CD14-positive monocyte (primary cell): ENCODE data around the gene ITSN1. TPM values are rescaled to one million over a fixed set of nuclear protein-coding genes. Genes with fewer than 3 reads are reported as not detected.

Source experiments
- DNase-seq, 3 donors: peaks; one replicate each; pipeline ENCODE4 v3.0.0-alpha.2; 2011 to 2022
- H2AFZ ChIP-seq: 2 replicates; pipeline ENCODE4 v1.6.0; 2012; ENCODE audit warnings: mild to moderate bottlenecking, low read depth, low read length, inconsistent platforms; ENCODE audit not compliant: insufficient read depth, poor library complexity, severe bottlenecking
- H3K27ac ChIP-seq, 2 donors: 1 replicate in 1 of 2; 2 replicates in 1 of 2; pipeline ENCODE4 v1.5.1; 2012 to 2013; ENCODE audit warnings: low read length in 2 of 2, control low read depth in 1 of 2, inconsistent platforms in 1 of 2, low read depth in 1 of 2, mild to moderate bottlenecking in 1 of 2
- H3K27me3 ChIP-seq, 2 donors: one replicate each; pipeline versions ENCODE4 v1.6.0 to v1.6.1; 2011 to 2013; ENCODE audit warnings: low read length in 2 of 2; ENCODE audit not compliant: control insufficient read depth in 2 of 2, insufficient read depth in 2 of 2
- H3K36me3 ChIP-seq, 2 donors: replicated peaks in 1 of 2; 1 replicate in 1 of 2; 2 replicates in 1 of 2; pipeline versions ENCODE4 v1.5.1 to v1.6.1; 2012 to 2013; ENCODE audit warnings: low read length in 2 of 2, control low read depth in 1 of 2, inconsistent platforms in 1 of 2, mild to moderate bottlenecking in 1 of 2; ENCODE audit not compliant: insufficient read depth in 2 of 2, control insufficient read depth in 1 of 2
- H3K4me1 ChIP-seq, 2 donors: 1 replicate in 1 of 2; 2 replicates in 1 of 2; pipeline versions ENCODE4 v1.5.1 to v1.6.1; 2012 to 2013; ENCODE audit warnings: low read length in 2 of 2, control low read depth in 1 of 2, inconsistent platforms in 1 of 2, mild to moderate bottlenecking in 1 of 2, moderate library complexity in 1 of 2; ENCODE audit not compliant: insufficient read depth in 2 of 2, control insufficient read depth in 1 of 2
- H3K4me2 ChIP-seq: replicated peaks from 2 replicates; pipeline ENCODE3; 2012; ENCODE audit warnings: low read length, moderate library complexity, mild to moderate bottlenecking; ENCODE audit not compliant: poor library complexity, severe bottlenecking; ENCODE audit errors: extremely low read depth
- H3K4me3 ChIP-seq, 3 experiments: fragments of 200-600 bp in 1 of 3; sonication (generic) in 1 of 3; replicated peaks in 1 of 3; 1 replicate in 2 of 3; 2 replicates in 1 of 3; pipeline ENCODE4 v1.5.1; 2011 to 2013; ENCODE audit warnings: low read length in 3 of 3, mild to moderate bottlenecking in 3 of 3, control low read depth in 2 of 3, low read depth in 2 of 3, inconsistent platforms in 1 of 3, moderate library complexity in 1 of 3
- H3K79me2 ChIP-seq: 2 replicates; pipeline ENCODE4 v1.6.0; 2012; ENCODE audit warnings: mild to moderate bottlenecking, control low read depth, inconsistent platforms, low read length, moderate library complexity; ENCODE audit not compliant: insufficient read depth
- H3K9ac ChIP-seq: 2 replicates; pipeline ENCODE4 v1.6.0; 2017; ENCODE audit warnings: low read length, mild to moderate bottlenecking; ENCODE audit not compliant: insufficient read depth, poor library complexity, severe bottlenecking
- H3K9me3 ChIP-seq, 2 donors: replicated peaks in 1 of 2; 1 replicate in 1 of 2; 2 replicates in 1 of 2; pipeline versions ENCODE4 v1.5.1 to v1.6.1; 2012 to 2013; ENCODE audit warnings: low read length in 2 of 2, control low read depth in 1 of 2; ENCODE audit not compliant: control insufficient read depth in 1 of 2, insufficient read depth in 1 of 2
- H4K20me1 ChIP-seq: 2 replicates; pipeline ENCODE4 v1.6.0; 2012; ENCODE audit warnings: mild to moderate bottlenecking, low read length, control low read depth, moderate library complexity; ENCODE audit not compliant: insufficient read depth
- H3K27ac Mint-ChIP-seq, 7 donors: one replicate each; pipeline ENCODE4 v1.8.0; 2020; ENCODE audit warnings: mild to moderate bottlenecking in 7 of 7, mixed read lengths in 7 of 7, moderate library complexity in 6 of 7, inconsistent platforms in 2 of 7
- H3K27me3 Mint-ChIP-seq, 3 donors: one replicate each; pipeline ENCODE4 v1.8.0; 2021 to 2022; ENCODE audit warnings: low read depth in 3 of 3, mild to moderate bottlenecking in 3 of 3, mixed read lengths in 3 of 3, moderate library complexity in 3 of 3, inconsistent platforms in 1 of 3
- H3K36me3 Mint-ChIP-seq, 2 donors: one replicate each; pipeline ENCODE4 v1.8.0; 2020; ENCODE audit warnings: mixed read lengths in 2 of 2, inconsistent platforms in 1 of 2, mild to moderate bottlenecking in 1 of 2
- H3K4me1 Mint-ChIP-seq: one replicate; pipeline ENCODE4 v1.8.0; 2020; ENCODE audit warnings: mild to moderate bottlenecking, mixed read lengths
- H3K4me3 Mint-ChIP-seq, 2 donors: one replicate each; pipeline ENCODE4 v1.8.0; 2020; ENCODE audit warnings: mild to moderate bottlenecking in 2 of 2, mixed read lengths in 2 of 2, moderate library complexity in 1 of 2
- H3K9me3 Mint-ChIP-seq, 7 donors: one replicate each; pipeline ENCODE4 v1.8.0; 2020 to 2022; ENCODE audit warnings: mixed read lengths in 7 of 7, mild to moderate bottlenecking in 6 of 7, moderate library complexity in 6 of 7, inconsistent platforms in 2 of 7
- WGBS: methylation state at CpG from one replicate; pipeline ENCODE4 v1.1.5; 2013; ENCODE audit warnings: missing lambda C conversion rate; ENCODE audit not compliant: insufficient coverage; 5-methylcytosine and 5-hydroxymethylcytosine counted together
- intact Hi-C, 2 donors: fragments of 100-400 bp; cut with micrococcal nuclease; formaldehyde crosslinking; loops; one replicate each; pipeline versions ENCODE4 v1.15.0 to v1.15.1; 2023
- polyA plus RNA-seq, 3 donors: library from polyadenylated mRNA; depleted of rRNA in 1 of 3; unstranded in 2 of 3; stranded (reverse) in 1 of 3; fragments of 300-500 nt in 2 of 3; fragments of >200 nt in 1 of 3; fragmentation: Illumina TruSeq in 2 of 3; gene quantifications; 1 replicate in 2 of 3; 2 replicates in 1 of 3; pipeline ENCODE4 v1.2.3, GENCODE V29; 2012 to 2021
- TF ChIP-seq, protein P1 (sequence below): fragments of 200-600 bp; IDR thresholded peaks from one replicate; pipeline ENCODE4 v1.8.0; 2022; ENCODE audit warnings: antibody characterized with exemption, mild to moderate bottlenecking

The ITSN1 gene
- polyA plus RNA-seq, 3 donors, result 4.7 to 10.3 (median 5.1) TPM

DNA sequence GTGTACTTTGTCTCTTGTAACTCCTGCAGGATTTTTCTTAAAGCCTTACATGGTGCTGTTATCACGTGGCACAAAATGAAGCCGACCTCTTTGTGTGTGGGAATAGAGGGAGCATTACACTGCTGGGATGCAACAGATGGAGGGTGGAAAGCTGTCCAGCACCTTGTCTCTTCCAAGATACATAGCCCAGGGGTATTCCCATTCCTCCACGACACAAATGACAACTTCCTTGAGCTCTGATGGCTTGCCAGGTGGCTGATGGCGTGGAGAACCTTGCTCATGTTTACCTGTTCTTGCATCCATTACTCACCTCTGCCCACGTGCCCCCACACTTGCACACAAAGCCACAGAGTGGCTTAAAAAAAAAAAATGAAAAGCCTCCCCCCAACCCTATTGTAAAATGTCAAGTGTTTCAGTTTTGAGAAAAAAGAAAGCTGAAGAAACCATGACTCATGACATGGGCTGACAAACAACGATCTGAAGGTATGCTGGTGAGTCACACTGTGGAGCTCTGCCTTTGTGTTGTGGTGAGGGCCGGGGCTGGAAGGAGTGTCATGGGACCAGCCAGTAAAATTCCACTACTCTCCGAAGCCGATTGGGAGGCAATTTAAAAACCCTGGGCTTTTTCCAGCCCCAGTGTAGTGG is 305.3 kb downstream of the ITSN1 start:
- Mint-ChIP-seq H3K27ac (peak overlapping the region; percentile 88 to 97 (median 91)), H3K36me3 (peaks cover 2 to 7% of the 10 kb centered on the region in 2 donors), H3K9me3 (peaks cover 0 to 9% (median 3%) of the 10 kb centered on the region in 7 donors), H3K4me3 (peak overlapping the region; percentile 50 to 69), H3K4me1 (peaks cover 41% of the 10 kb centered on the region), H3K27me3 (peaks cover under 1 to 5% (median 2%) of the 10 kb centered on the region in 3 donors)
- 21% methylated on average over 2 of the region's 9 CpGs for WGBS
- Histone ChIP-seq H3K79me2 (no peaks in the 10 kb centered on the region), H3K36me3 (no peaks in the 10 kb centered on the region), H3K9me3 (no peaks in the 10 kb centered on the region), H3K4me3 (peak overlapping the region in 1 of 3 experiments; percentile 25), H3K27me3 (no peaks in the 10 kb centered on the region), H2AFZ (peak overlapping the region; percentile 21), H3K9ac (no peak overlapping the region), H3K27ac (peak overlapping the region; percentile 24 to 71), H3K4me2 (peak overlapping the region; percentile 38), H4K20me1 (no peaks in the 10 kb centered on the region), H3K4me1 (peaks cover 23 to 26% of the 10 kb centered on the region in 2 donors)
- TF ChIP-seq, protein P1, sequence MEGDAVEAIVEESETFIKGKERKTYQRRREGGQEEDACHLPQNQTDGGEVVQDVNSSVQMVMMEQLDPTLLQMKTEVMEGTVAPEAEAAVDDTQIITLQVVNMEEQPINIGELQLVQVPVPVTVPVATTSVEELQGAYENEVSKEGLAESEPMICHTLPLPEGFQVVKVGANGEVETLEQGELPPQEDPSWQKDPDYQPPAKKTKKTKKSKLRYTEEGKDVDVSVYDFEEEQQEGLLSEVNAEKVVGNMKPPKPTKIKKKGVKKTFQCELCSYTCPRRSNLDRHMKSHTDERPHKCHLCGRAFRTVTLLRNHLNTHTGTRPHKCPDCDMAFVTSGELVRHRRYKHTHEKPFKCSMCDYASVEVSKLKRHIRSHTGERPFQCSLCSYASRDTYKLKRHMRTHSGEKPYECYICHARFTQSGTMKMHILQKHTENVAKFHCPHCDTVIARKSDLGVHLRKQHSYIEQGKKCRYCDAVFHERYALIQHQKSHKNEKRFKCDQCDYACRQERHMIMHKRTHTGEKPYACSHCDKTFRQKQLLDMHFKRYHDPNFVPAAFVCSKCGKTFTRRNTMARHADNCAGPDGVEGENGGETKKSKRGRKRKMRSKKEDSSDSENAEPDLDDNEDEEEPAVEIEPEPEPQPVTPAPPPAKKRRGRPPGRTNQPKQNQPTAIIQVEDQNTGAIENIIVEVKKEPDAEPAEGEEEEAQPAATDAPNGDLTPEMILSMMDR, result no peak
- DNase-seq, result peak; percentile 85 to 96 (median 91)
- intact Hi-C loops, result loop anchor here in 1 of 2 donors (10.0 kb wide), 1 partner anchor 77 kb away; no protein-coding TSS in a partner anchor

DNA sequence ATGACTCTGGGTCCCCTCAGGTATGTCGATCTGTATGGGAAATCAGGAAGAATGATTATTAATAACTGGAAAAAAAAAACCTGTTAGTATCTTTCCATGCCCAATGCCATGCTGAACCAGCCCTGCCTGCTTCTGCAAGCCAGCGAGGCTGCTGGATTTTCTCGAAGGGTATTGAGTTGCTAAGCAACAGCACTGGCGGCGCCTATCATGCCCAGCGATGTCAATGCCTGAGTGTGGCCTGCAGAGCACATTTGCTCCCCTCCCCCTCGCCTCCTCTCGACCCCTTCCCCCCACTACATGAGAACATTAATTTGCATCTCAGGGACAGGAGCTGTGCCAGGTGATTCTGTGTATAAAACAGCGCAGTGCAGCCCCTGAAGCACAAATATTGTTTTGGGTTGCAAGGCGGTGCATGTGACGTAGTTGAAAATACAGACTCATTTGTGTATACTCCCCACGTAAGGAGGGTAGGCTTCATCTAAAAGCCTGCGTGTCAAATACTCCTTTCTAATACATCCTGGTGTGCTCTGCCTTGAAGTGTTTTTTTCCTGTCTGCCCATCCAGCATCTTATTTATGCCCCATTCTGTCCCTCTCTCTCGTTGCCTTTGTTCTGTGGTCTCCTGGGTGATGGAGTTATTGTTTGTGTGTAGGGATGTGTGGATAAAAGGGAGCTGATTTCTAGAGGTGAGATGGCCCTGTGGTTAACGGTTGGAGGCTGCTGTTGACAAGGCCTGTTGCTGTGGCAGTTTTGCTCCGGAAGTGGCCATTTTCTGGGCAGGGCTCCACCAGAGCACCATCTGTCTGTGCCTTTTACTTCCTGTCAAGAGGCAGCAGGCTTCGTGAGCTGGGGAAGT is 306.0 kb downstream of the ITSN1 start:
- peak overlapping the region in 1 of 3 experiments; percentile 25 for H3K4me3 ChIP-seq
- no peaks in the 10 kb centered on the region for H3K79me2 ChIP-seq
- WGBS, result 30% methylated on average over 10 of the region's 17 CpGs
- H3K27me3 Mint-ChIP-seq, result peaks cover 2 to 5% (median 2%) of the 10 kb centered on the region in 3 donors
- H3K4me1 ChIP-seq, result peaks cover 23 to 26% of the 10 kb centered on the region in 2 donors
- peaks cover 0 to 12% (median 3%) of the 10 kb centered on the region in 7 donors for H3K9me3 Mint-ChIP-seq
- peak overlapping the region; percentile 38 for H3K4me2 ChIP-seq
- H3K4me1 Mint-ChIP-seq, result peaks cover 41% of the 10 kb centered on the region
- peak overlapping the region; percentile 73 for H2AFZ ChIP-seq
- TF ChIP-seq, protein P1, result no peak
- H3K36me3 Mint-ChIP-seq, result peaks cover 2 to 7% of the 10 kb centered on the region in 2 donors
- peak; percentile 66 to 73 (median 68) for DNase-seq
- peak overlapping the region; percentile 88 to 97 (median 91) for H3K27ac Mint-ChIP-seq
- no peak overlapping the region for H3K9ac ChIP-seq
- H3K9me3 ChIP-seq, result no peaks in the 10 kb centered on the region
- H4K20me1 ChIP-seq, result no peaks in the 10 kb centered on the region
- H3K4me3 Mint-ChIP-seq, result peak overlapping the region; percentile 50 to 80
- no peaks in the 10 kb centered on the region for H3K36me3 ChIP-seq
- H3K27me3 ChIP-seq, result no peaks in the 10 kb centered on the region
- intact Hi-C loops, result loop anchor here in 1 of 2 donors (10.0 kb wide), 1 partner anchor 76 kb away; no protein-coding TSS in a partner anchor
- H3K27ac ChIP-seq, result peak overlapping the region; percentile 24 to 71
